Measurements from ENCODE around the gene UVRAG.
"Not testable (repeated sequence)": the region's sequence is repeated elsewhere in the genome, so short reads cannot be mapped to it uniquely, and the experiment has no call there.

UVRAG gene

GRCh38 chr11:75849894-75850293 is 34.9 kb downstream of the UVRAG start:
- no peak for DNase-seq

- DNase-seq = no peak
Measured at GRCh38 chr11:75850787-75851186, 35.8 kb downstream of the UVRAG start.

GRCh38 chr11:75851203-75851602 is 36.2 kb downstream of the UVRAG start:
- DNase-seq = no peak

- no peak for DNase-seq
Measured at GRCh38 chr11:75852406-75853017, 37.5 kb downstream of the UVRAG start.

- not testable (repeated sequence) for DNase-seq
Measured at GRCh38 chr11:75853563-75853962, 38.6 kb downstream of the UVRAG start.

GRCh38 chr11:75853971-75854370 is 39.0 kb downstream of the UVRAG start:
- no peak for DNase-seq

- DNase-seq = no peak
Measured at GRCh38 chr11:75855206-75855605, 40.2 kb downstream of the UVRAG start.

- DNase-seq = no peak
Measured at GRCh38 chr11:75856912-75857311, 41.9 kb downstream of the UVRAG start.

GRCh38 chr11:75858042-75858441 is 43.0 kb downstream of the UVRAG start:
- no peak for DNase-seq

- peak in 1 of 2 donors; percentile 21 for DNase-seq
Measured at GRCh38 chr11:75858613-75859012, 43.6 kb downstream of the UVRAG start.

- DNase-seq = no peak
Measured at GRCh38 chr11:75859614-75860013, 44.6 kb downstream of the UVRAG start.

GRCh38 chr11:75862437-75862836 is 47.4 kb downstream of the UVRAG start:
- no peak for DNase-seq

- DNase-seq = peak; percentile 64 to 68
Measured at GRCh38 chr11:75867778-75868374, 52.9 kb downstream of the UVRAG start.

- DNase-seq = no peak
Measured at GRCh38 chr11:75868990-75869389, 54.0 kb downstream of the UVRAG start.

GRCh38 chr11:75869661-75870455 is 54.8 kb downstream of the UVRAG start:
- DNase-seq = no peak

- DNase-seq = no peak
Measured at GRCh38 chr11:75872887-75873416, 57.9 kb downstream of the UVRAG start.

- peak; percentile 15 to 44 for DNase-seq
Measured at GRCh38 chr11:75873417-75874221, 58.6 kb downstream of the UVRAG start.

- no peak for DNase-seq
Measured at GRCh38 chr11:75874684-75875341, 59.8 kb downstream of the UVRAG start.

GRCh38 chr11:75877327-75877726 is 62.3 kb downstream of the UVRAG start:
- not testable (repeated sequence) for DNase-seq

GRCh38 chr11:75877931-75878330 is 62.9 kb downstream of the UVRAG start:
- DNase-seq = not testable (repeated sequence)

GRCh38 chr11:75878933-75879332 is 63.9 kb downstream of the UVRAG start:
- no peak for DNase-seq

GRCh38 chr11:75879737-75880136 is 64.7 kb downstream of the UVRAG start:
- no peak for DNase-seq
